AG04449 (cell line): ENCODE data around the gene HSPB1.

ENCODE experiments used
- CTCF ChIA-PET: fragments of 350-600 bp; formaldehyde crosslinking; extraction: SDS; loops from one replicate; lab custom pipeline; 2021; ENCODE audit warnings: antibody characterized with exemption; lab: Yijun Ruan, JAX
- POLR2A ChIA-PET: fragments of 400-600, 350-600 bp; formaldehyde crosslinking; extraction: SDS; loops from one replicate; lab custom pipeline; 2020; ENCODE audit warnings: antibody characterized with exemption, inconsistent platforms; lab: Yijun Ruan, JAX
- DNase-seq: peaks from one replicate; pipeline ENCODE4 v3.0.0-alpha.2; 2010; ENCODE audit warnings: low read depth, low spot score
- H3K4me3 ChIP-seq: 2 replicates; pipeline ENCODE4 v1.5.1; 2011; ENCODE audit warnings: low read depth, mild to moderate bottlenecking, control low read depth, low read length
- CTCF ChIP-seq: IDR thresholded peaks from one replicate; pipeline ENCODE4 v1.5.1; 2011; ENCODE audit warnings: mild to moderate bottlenecking, moderate library complexity, low read length, control low read depth, inconsistent platforms; ENCODE audit not compliant: insufficient read depth; ENCODE audit errors: missing control alignments

The HSPB1 gene

GRCh38 chr7:76278540-76278939 is 23.9 kb upstream of the HSPB1 start:
- no peak for DNase-seq
- no peak for TF ChIP-seq CTCF
- CTCF ChIA-PET = interaction anchor here (1.3 to 4.2 kb wide), 4 partner anchors 10 to 36 kb away, joined by 3 to 21 read pairs (median 6); no protein-coding TSS in a partner anchor
- H3K4me3 ChIP-seq = no peak overlapping the region
- POLR2A ChIA-PET = interaction anchor here (0.5 kb wide), 1 partner anchor 13 kb away, joined by 3 read pairs; no protein-coding TSS in a partner anchor

GRCh38 chr7:76280408-76280807 is 22.1 kb upstream of the HSPB1 start:
- POLR2A ChIA-PET = no interaction called here
- CTCF ChIA-PET = no interaction called here
- no peak overlapping the region for H3K4me3 ChIP-seq
- TF ChIP-seq CTCF = no peak
- DNase-seq = no peak

- CTCF ChIA-PET = interaction anchor here (1.0 to 6.5 kb wide), 6 partner anchors 10 to 103 kb away, joined by 3 to 35 read pairs (median 12); no protein-coding TSS in a partner anchor
- H3K4me3 ChIP-seq = peak overlapping the region; percentile 33
- POLR2A ChIA-PET = interaction anchor here (1.0 kb wide), 1 partner anchor 10 kb away, joined by 8 read pairs; no protein-coding TSS in a partner anchor
- TF ChIP-seq CTCF = no peak
- no peak for DNase-seq
These were observed 21.3 kb upstream of the HSPB1 start for GRCh38 chr7:76281006-76281705.

- ChIA-PET POLR2A (interaction anchor here (0.6 to 1.2 kb wide), 4 partner anchors 10 to 41 kb away, joined by 3 to 8 read pairs (median 4); no protein-coding TSS in a partner anchor), CTCF (interaction anchor here (1.0 to 6.5 kb wide), 7 partner anchors 10 to 104 kb away, joined by 3 to 35 read pairs (median 6); no protein-coding TSS in a partner anchor)
- no peak for TF ChIP-seq CTCF
- peak overlapping the region; percentile 41 for H3K4me3 ChIP-seq
- no peak for DNase-seq
These were observed 20.6 kb upstream of the HSPB1 start for GRCh38 chr7:76281706-76282343.

- CTCF ChIA-PET = interaction anchor here (1.0 to 6.5 kb wide), 8 partner anchors 9 to 105 kb away, joined by 3 to 35 read pairs (median 5); no protein-coding TSS in a partner anchor
- POLR2A ChIA-PET = interaction anchor here (0.5 to 1.2 kb wide), 5 partner anchors 9 to 232 kb away, joined by 3 to 8 read pairs (median 3); no protein-coding TSS in a partner anchor
- DNase-seq = no peak
- no peak for TF ChIP-seq CTCF
- peak overlapping the region; percentile 41 for H3K4me3 ChIP-seq
These were observed 19.9 kb upstream of the HSPB1 start for GRCh38 chr7:76282344-76283253.
